WERI-Rb-1 (cell line): ENCODE data around the gene THUMPD3.

Source experiments
- DNase-seq: peaks from one replicate; pipeline ENCODE4 v3.0.0-alpha.2; 2020
- H3K27ac ChIP-seq: fragments of 250-450 bp; sonication (Bioruptor Pico); 2 replicates; pipeline ENCODE4 v1.5.1; 2020; ENCODE audit warnings: mild to moderate bottlenecking, moderate library complexity
- H3K27me3 ChIP-seq: fragments of 250-450 bp; sonication (Bioruptor Pico); 2 replicates; pipeline ENCODE4 v1.5.1; 2021; ENCODE audit warnings: mild to moderate bottlenecking, low read depth, moderate library complexity; ENCODE audit not compliant: insufficient read depth, severe bottlenecking
- H3K36me3 ChIP-seq: fragments of 250-450 bp; sonication (Bioruptor Pico); 2 replicates; pipeline ENCODE4 v1.5.1; 2020; ENCODE audit warnings: mild to moderate bottlenecking, moderate library complexity
- H3K4me3 ChIP-seq: 2 replicates; pipeline ENCODE4 v1.5.1; 2011; ENCODE audit warnings: low read depth, mild to moderate bottlenecking, control low read depth, low read length
- H3K9me3 ChIP-seq: fragments of 250-450 bp; sonication (Bioruptor Pico); 2 replicates; pipeline ENCODE4 v1.5.1; 2021; ENCODE audit warnings: mild to moderate bottlenecking, moderate library complexity; ENCODE audit not compliant: severe bottlenecking
- CTCF ChIP-seq: IDR thresholded peaks from 2 replicates; pipeline ENCODE4 v1.5.1; 2011; ENCODE audit warnings: low read depth, mild to moderate bottlenecking, control low read depth, inconsistent platforms, low read length

The THUMPD3 gene

GRCh38 chr3:9433627-9434521, 71.0 kb downstream of the THUMPD3 start:
- H3K36me3 ChIP-seq: peaks cover 98% of the 10 kb centered on the region
- no peak for DNase-seq
- H3K27ac ChIP-seq: no peak overlapping the region
- no peak for TF ChIP-seq CTCF
- no peaks in the 10 kb centered on the region for H3K27me3 ChIP-seq
- H3K9me3 ChIP-seq: no peaks in the 10 kb centered on the region
- H3K4me3 ChIP-seq: no peak overlapping the region

DNA sequence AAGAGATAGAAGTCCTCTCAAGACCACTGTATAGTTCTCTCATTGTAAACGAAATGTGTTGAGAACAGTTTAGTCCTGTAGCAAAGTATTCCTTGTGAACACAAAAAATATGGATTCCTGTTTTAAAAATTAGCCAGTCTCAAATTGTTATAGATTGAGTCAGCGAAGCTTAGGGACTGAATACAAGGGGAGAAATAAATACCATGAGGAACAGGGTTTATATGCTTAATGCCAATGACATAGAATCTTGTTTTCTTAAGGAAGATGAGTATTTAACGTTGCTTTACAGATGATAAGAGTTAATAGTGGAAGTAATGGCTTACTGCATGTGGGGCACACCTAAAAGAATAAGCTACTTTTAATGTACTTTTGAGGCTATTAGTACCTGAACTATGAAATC, 72.5 kb downstream of the THUMPD3 start:
- no peak for TF ChIP-seq CTCF
- H3K27ac ChIP-seq: no peak overlapping the region
- peaks cover 98% of the 10 kb centered on the region for H3K36me3 ChIP-seq
- H3K9me3 ChIP-seq: no peaks in the 10 kb centered on the region
- no peaks in the 10 kb centered on the region for H3K27me3 ChIP-seq
- DNase-seq: no peak
- H3K4me3 ChIP-seq: no peak overlapping the region
